ENCODE measurements around the gene UBAC2. TPM values are rescaled to one million over a fixed set of nuclear protein-coding genes. Genes with fewer than 3 reads are reported as not detected.

UBAC2 gene
- total and polyA plus RNA-seq, 2 of the 8 experiments (the other 6 are each of a cell fraction or from before 2014, with no cell fraction given): 75.9 to 76.9 TPM

DNA sequence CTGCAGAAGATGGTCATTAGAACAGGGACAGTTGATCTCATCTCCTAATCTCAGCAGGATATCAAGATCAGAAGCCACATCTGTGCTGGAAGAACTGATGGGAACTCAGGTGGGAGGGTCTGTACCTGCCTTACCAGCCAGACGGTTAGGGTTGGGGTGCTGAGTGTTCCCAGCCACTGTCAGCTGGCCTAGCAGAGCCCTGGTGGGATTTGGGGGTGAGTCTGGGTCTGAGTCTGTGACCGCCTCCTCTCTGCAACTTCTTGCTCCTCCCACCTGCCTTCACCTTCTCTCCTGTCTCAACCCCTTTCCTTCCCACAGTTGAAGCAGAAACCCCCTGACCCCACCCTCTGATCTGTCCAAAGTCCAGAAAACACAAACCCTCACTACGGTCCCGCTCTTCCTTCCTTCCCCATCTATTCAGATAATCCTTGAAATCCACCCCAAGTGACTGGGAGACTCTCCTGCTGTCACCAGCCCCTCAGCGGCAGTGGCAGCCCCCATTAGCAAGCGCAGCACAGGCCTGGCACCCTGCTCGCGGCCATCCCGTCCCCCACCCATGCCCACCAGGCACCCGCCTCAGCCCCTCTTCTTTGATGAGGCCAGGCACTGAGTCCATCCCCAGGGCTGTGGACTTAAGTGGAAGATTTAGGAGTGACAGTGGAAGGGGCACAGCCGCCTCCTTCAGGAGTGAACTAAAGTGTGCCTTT, 198.4 kb downstream of the UBAC2 start:
- FAIRE-seq: no peak
- H2BK20ac ChIP-seq (ENCODE audit: low read length): no peak overlapping the region
- TF ChIP-seq NRF1 (IDR thresholded peaks at IDR 0.05; ENCODE audit: low read depth, low read length): no peak
- TF ChIP-seq, protein P1, sequence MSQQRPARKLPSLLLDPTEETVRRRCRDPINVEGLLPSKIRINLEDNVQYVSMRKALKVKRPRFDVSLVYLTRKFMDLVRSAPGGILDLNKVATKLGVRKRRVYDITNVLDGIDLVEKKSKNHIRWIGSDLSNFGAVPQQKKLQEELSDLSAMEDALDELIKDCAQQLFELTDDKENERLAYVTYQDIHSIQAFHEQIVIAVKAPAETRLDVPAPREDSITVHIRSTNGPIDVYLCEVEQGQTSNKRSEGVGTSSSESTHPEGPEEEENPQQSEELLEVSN (IDR thresholded peaks at IDR 0.05): no peak
- TF ChIP-seq TAF7 (optimal IDR thresholded peaks at IDR 0.05; ENCODE audit: borderline replicate concordance, low read depth, low read length): no peak
- TF ChIP-seq ZNF274 (IDR thresholded peaks at IDR 0.05; ENCODE audit: borderline replicate concordance, extremely low read depth, low read length): no peak
- no peak for TF ChIP-seq SUZ12 (IDR thresholded peaks at IDR 0.05; ENCODE audit: low read length)
- TF ChIP-seq EGR1 (IDR thresholded peaks at IDR 0.05; ENCODE audit: borderline replicate concordance, low read depth, low read length): no peak
- no peak for TF ChIP-seq CTBP2 (IDR thresholded peaks at IDR 0.05; ENCODE audit: borderline replicate concordance, insufficient read depth, insufficient read length, low read length)
- no peak for TF ChIP-seq SAP30 (IDR thresholded peaks at IDR 0.05; ENCODE audit: insufficient read depth, insufficient replicate concordance, low read length)
- TF ChIP-seq JUND (IDR thresholded peaks at IDR 0.05; ENCODE audit: low read length): no peak
- no peak for TF ChIP-seq TEAD4 (IDR thresholded peaks at IDR 0.05; ENCODE audit: low read depth, low read length)
- TF ChIP-seq ASH2L (IDR thresholded peaks at IDR 0.05; ENCODE audit: low read length): no peak
- no peak for TF ChIP-seq TAF1 (IDR thresholded peaks at IDR 0.05; ENCODE audit: low read depth, low read length)
- no peak for TF ChIP-seq POLR2A (IDR thresholded peaks at IDR 0.05; ENCODE audit: control extremely low read depth in 1 of 2, low read depth in 2 of 2, low read length in 2 of 2)

More for the DNA sequence above, 198.4 kb downstream of the UBAC2 start:
- Histone ChIP-seq H3K79me2 (ENCODE audit: control insufficient read depth in 1 of 2, insufficient read depth in 2 of 2, low read length in 2 of 2) (no peaks in the 10 kb centered on the region), H3K27ac (ENCODE audit: low read depth, low read length) (no peak overlapping the region), H2BK5ac (ENCODE audit: low read depth, low read length) (no peak overlapping the region), H2BK15ac (ENCODE audit: low read length) (no peak overlapping the region), H3K14ac (ENCODE audit: insufficient read length) (no peak overlapping the region), H4K5ac (ENCODE audit: insufficient read length, low read depth, low read length) (no peak overlapping the region), H3K4ac (replicated peaks; ENCODE audit: insufficient read length, low read depth, low read length) (no peak overlapping the region), H4K91ac (replicated peaks; ENCODE audit: insufficient read length, low read length) (no peak overlapping the region), H2AFZ (ENCODE audit: low read length) (no peak overlapping the region), H4K8ac (ENCODE audit: extremely low read depth, insufficient read depth, low read length) (no peak overlapping the region), H3K56ac (replicated peaks; ENCODE audit: insufficient read length, low read depth, low read length) (no peak overlapping the region), H3K4me2 (ENCODE audit: insufficient read depth in 1 of 2, low read depth in 2 of 2, low read length in 2 of 2) (no peak overlapping the region), H3K18ac (ENCODE audit: extremely low read depth, low read length) (no peak overlapping the region), H3K9me3 (ENCODE audit: insufficient read depth in 2 of 2, low read depth in 1 of 2, low read length in 1 of 2) (no peaks in the 10 kb centered on the region), H3K23ac (ENCODE audit: insufficient read length) (no peak overlapping the region), H3K4me1 (replicated peaks in 1 of 4; ENCODE audit: control insufficient read depth in 3 of 4, insufficient read depth in 4 of 4, low read length in 3 of 4) (no peaks in the 10 kb centered on the region; a peak in 1 of 7 replicates), H3K9ac (replicated peaks in 1 of 4; ENCODE audit: extremely low read depth in 1 of 4, low read depth in 3 of 4, low read length in 3 of 4) (no peak overlapping the region), H3K27me3 (replicated peaks in 1 of 4; ENCODE audit: control insufficient read depth in 3 of 4, extremely low read depth in 1 of 4, insufficient read depth in 3 of 4, low read length in 3 of 4) (no peaks in the 10 kb centered on the region), H4K20me1 (replicated peaks in 1 of 2; ENCODE audit: control insufficient read depth in 1 of 2, insufficient read depth in 2 of 2, low read length in 2 of 2) (no peaks in the 10 kb centered on the region), H2AK5ac (ENCODE audit: low read depth, low read length) (no peak overlapping the region), H2BK12ac (ENCODE audit: low read depth, low read length) (no peak overlapping the region), H3K23me2 (ENCODE audit: low read depth, low read length) (0 out of 2 replicates have a peak, but pooled peaks cover 2% of the 10 kb centered on the region), H2BK120ac (replicated peaks; ENCODE audit: low read depth, low read length) (no peak overlapping the region), H3K4me3 (ENCODE audit: extremely low read depth in 1 of 4, insufficient read depth in 2 of 4, low read depth in 3 of 4, low read length in 4 of 4) (no peak overlapping the region), H3K36me3 (ENCODE audit: control insufficient read depth in 2 of 4, insufficient read depth in 4 of 4, low read length in 3 of 4) (no peaks in the 10 kb centered on the region), H3K79me1 (ENCODE audit: low read depth, low read length) (no peaks in the 10 kb centered on the region)
- ChIA-PET CTCF (ENCODE audit: partially characterized antibody) (interaction anchor here (0.5 to 1.8 kb wide), 5 partner anchors 10 to 258 kb away, joined by 3 to 5 read pairs (median 3); no protein-coding TSS in a partner anchor), POLR2A (ENCODE audit: partially characterized antibody) (no interaction called here)
- no peak for DNase-seq (ENCODE audit: low read depth in 1 of 2, low spot score in 2 of 2)
- WGBS, 2 experiments (ENCODE audit: extremely low coverage in 1 of 2, insufficient coverage in 1 of 2, insufficient read length in 1 of 2, insufficient replicate concordance in 2 of 2, low coverage in 1 of 2, low lambda C conversion rate in 2 of 2, missing lambda C conversion rate in 1 of 2): 84% methylated on average over 10 of the region's 11 CpGs; no CpG with 5 or more reads in 1 of the 2 experiments
